ENCODE results near the gene HPN. TPM values are rescaled to one million over a fixed set of nuclear protein-coding genes. Genes with fewer than 3 reads are reported as not detected.

The HPN gene
- total and polyA plus RNA-seq, 2 of the 13 experiments (the other 11 are each of a cell fraction or from before 2014, with no cell fraction given) = 46.7 to 261 TPM

DNA sequence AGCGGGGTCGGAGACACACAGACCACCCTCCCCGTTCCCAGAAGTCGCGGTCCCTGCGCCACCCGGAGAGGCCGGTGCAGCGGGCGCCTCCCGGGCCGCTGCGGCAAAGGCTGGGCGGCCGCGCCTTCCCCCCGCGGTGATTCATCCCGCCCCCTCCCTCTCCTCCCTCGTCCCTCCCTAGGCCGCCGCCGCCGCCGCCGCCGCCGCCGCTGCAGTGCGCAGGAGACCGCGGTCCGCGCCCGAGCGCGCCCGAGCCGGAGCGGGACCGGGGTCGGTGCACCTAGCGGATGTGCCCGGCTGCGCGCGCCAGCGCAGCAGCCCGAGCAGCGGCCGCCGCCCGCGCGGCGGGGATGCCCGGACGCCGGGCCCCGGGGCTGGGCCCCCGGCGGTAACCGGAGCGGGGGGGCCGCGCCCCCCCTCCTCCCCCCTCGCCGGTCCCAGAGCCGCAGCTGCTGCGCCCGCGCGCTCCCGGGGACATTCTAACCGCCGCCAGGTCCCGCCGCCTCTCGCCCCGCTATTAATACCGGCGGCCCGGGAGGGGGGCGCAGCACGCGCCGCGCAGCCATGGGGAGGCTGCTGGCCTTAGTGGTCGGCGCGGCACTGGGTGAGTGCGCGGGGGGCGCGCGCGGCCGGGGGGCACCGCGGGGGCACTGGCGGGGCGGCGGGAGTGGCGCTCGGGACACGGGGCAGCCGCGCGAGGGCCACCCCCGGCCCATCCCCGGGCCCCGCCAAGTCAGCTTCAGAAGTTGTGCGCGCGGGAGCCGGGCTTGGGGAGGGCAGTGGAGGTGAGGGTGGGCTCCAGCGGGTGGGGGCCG lies 11.1 kb upstream of the HPN start, which contains the start of gene SCN1B (continued):
- TF ChIP-seq, protein P1, sequence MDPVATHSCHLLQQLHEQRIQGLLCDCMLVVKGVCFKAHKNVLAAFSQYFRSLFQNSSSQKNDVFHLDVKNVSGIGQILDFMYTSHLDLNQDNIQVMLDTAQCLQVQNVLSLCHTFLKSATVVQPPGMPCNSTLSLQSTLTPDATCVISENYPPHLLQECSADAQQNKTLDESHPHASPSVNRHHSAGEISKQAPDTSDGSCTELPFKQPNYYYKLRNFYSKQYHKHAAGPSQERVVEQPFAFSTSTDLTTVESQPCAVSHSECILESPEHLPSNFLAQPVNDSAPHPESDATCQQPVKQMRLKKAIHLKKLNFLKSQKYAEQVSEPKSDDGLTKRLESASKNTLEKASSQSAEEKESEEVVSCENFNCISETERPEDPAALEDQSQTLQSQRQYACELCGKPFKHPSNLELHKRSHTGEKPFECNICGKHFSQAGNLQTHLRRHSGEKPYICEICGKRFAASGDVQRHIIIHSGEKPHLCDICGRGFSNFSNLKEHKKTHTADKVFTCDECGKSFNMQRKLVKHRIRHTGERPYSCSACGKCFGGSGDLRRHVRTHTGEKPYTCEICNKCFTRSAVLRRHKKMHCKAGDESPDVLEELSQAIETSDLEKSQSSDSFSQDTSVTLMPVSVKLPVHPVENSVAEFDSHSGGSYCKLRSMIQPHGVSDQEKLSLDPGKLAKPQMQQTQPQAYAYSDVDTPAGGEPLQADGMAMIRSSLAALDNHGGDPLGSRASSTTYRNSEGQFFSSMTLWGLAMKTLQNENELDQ (CRISPR knock-in tag; IDR thresholded peaks at IDR 0.05; ENCODE audit: borderline replicate concordance) = no peak
- TF ChIP-seq GATAD2A (CRISPR knock-in tag; IDR thresholded peaks at IDR 0.05) (no peak), ZNF569 (CRISPR knock-in tag; IDR thresholded peaks at IDR 0.05; ENCODE audit: borderline replicate concordance) (no peak), ZBTB1 (CRISPR knock-in tag; IDR thresholded peaks at IDR 0.05; ENCODE audit: borderline replicate concordance) (no peak), ISX (CRISPR knock-in tag; conservative IDR thresholded peaks at IDR 0.05) (no peak), ZFAT (CRISPR knock-in tag; conservative IDR thresholded peaks at IDR 0.05) (no peak), ZNF121 (CRISPR knock-in tag; IDR thresholded peaks at IDR 0.05) (no peak), POLR2A (IDR thresholded peaks at IDR 0.05; ENCODE audit: insufficient read depth in 1 of 2, low read depth in 2 of 2, low read length in 2 of 2) (no peak; a peak in 1 of 4 replicates), GFI1 (CRISPR knock-in tag; IDR thresholded peaks at IDR 0.05; ENCODE audit: borderline replicate concordance) (no peak; the same call in 1 of the 2 replicates), HCFC1 (IDR thresholded peaks at IDR 0.05; ENCODE audit: low read depth, low read length) (no peak), ZNF430 (CRISPR knock-in tag; IDR thresholded peaks at IDR 0.05) (0 out of 2 replicates have a peak, but pooled peaks have one; percentile 40), ZNF143 (CRISPR knock-in tag; IDR thresholded peaks at IDR 0.05) (no peak), POLR2G (IDR thresholded peaks at IDR 0.05; ENCODE audit: low read depth, low read length) (peak; percentile 38), TCF7 (IDR thresholded peaks at IDR 0.05; ENCODE audit: low read depth) (no peak), ZNF33A (CRISPR knock-in tag; IDR thresholded peaks at IDR 0.05; ENCODE audit: borderline replicate concordance) (no peak), ZNF354B (CRISPR knock-in tag; IDR thresholded peaks at IDR 0.05) (no peak), ZNF678 (CRISPR knock-in tag; IDR thresholded peaks at IDR 0.05) (no peak), CENPT (CRISPR knock-in tag; IDR thresholded peaks at IDR 0.05; ENCODE audit: low read depth) (no peak)
- TF ChIP-seq, protein P2, sequence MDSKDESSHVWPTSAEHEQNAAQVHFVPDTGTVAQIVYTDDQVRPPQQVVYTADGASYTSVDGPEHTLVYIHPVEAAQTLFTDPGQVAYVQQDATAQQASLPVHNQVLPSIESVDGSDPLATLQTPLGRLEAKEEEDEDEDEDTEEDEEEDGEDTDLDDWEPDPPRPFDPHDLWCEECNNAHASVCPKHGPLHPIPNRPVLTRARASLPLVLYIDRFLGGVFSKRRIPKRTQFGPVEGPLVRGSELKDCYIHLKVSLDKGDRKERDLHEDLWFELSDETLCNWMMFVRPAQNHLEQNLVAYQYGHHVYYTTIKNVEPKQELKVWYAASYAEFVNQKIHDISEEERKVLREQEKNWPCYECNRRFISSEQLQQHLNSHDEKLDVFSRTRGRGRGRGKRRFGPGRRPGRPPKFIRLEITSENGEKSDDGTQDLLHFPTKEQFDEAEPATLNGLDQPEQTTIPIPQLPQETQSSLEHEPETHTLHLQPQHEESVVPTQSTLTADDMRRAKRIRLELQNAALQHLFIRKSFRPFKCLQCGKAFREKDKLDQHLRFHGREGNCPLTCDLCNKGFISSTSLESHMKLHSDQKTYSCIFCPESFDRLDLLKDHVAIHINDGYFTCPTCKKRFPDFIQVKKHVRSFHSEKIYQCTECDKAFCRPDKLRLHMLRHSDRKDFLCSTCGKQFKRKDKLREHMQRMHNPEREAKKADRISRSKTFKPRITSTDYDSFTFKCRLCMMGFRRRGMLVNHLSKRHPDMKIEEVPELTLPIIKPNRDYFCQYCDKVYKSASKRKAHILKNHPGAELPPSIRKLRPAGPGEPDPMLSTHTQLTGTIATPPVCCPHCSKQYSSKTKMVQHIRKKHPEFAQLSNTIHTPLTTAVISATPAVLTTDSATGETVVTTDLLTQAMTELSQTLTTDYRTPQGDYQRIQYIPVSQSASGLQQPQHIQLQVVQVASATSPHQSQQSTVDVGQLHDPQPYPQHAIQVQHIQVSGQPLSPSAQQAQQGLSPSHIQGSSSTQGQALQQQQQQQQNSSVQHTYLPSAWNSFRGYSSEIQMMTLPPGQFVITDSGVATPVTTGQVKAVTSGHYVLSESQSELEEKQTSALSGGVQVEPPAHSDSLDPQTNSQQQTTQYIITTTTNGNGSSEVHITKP (CRISPR knock-in tag; IDR thresholded peaks at IDR 0.05; ENCODE audit: low read depth) = no peak
- TF ChIP-seq, protein P3, sequence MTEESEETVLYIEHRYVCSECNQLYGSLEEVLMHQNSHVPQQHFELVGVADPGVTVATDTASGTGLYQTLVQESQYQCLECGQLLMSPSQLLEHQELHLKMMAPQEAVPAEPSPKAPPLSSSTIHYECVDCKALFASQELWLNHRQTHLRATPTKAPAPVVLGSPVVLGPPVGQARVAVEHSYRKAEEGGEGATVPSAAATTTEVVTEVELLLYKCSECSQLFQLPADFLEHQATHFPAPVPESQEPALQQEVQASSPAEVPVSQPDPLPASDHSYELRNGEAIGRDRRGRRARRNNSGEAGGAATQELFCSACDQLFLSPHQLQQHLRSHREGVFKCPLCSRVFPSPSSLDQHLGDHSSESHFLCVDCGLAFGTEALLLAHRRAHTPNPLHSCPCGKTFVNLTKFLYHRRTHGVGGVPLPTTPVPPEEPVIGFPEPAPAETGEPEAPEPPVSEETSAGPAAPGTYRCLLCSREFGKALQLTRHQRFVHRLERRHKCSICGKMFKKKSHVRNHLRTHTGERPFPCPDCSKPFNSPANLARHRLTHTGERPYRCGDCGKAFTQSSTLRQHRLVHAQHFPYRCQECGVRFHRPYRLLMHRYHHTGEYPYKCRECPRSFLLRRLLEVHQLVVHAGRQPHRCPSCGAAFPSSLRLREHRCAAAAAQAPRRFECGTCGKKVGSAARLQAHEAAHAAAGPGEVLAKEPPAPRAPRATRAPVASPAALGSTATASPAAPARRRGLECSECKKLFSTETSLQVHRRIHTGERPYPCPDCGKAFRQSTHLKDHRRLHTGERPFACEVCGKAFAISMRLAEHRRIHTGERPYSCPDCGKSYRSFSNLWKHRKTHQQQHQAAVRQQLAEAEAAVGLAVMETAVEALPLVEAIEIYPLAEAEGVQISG (CRISPR knock-in tag; IDR thresholded peaks at IDR 0.05) = peak; percentile 21; the same call in 1 of the 2 replicates
